Measurements from ENCODE around the gene ACOT8.

ACOT8 gene

GRCh38 chr20:45834797-45835161 lies 22.4 kb downstream of the ACOT8 start:
- TF ChIP-seq, protein P1, sequence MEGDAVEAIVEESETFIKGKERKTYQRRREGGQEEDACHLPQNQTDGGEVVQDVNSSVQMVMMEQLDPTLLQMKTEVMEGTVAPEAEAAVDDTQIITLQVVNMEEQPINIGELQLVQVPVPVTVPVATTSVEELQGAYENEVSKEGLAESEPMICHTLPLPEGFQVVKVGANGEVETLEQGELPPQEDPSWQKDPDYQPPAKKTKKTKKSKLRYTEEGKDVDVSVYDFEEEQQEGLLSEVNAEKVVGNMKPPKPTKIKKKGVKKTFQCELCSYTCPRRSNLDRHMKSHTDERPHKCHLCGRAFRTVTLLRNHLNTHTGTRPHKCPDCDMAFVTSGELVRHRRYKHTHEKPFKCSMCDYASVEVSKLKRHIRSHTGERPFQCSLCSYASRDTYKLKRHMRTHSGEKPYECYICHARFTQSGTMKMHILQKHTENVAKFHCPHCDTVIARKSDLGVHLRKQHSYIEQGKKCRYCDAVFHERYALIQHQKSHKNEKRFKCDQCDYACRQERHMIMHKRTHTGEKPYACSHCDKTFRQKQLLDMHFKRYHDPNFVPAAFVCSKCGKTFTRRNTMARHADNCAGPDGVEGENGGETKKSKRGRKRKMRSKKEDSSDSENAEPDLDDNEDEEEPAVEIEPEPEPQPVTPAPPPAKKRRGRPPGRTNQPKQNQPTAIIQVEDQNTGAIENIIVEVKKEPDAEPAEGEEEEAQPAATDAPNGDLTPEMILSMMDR (IDR thresholded peaks at IDR 0.05), result no peak

DNA sequence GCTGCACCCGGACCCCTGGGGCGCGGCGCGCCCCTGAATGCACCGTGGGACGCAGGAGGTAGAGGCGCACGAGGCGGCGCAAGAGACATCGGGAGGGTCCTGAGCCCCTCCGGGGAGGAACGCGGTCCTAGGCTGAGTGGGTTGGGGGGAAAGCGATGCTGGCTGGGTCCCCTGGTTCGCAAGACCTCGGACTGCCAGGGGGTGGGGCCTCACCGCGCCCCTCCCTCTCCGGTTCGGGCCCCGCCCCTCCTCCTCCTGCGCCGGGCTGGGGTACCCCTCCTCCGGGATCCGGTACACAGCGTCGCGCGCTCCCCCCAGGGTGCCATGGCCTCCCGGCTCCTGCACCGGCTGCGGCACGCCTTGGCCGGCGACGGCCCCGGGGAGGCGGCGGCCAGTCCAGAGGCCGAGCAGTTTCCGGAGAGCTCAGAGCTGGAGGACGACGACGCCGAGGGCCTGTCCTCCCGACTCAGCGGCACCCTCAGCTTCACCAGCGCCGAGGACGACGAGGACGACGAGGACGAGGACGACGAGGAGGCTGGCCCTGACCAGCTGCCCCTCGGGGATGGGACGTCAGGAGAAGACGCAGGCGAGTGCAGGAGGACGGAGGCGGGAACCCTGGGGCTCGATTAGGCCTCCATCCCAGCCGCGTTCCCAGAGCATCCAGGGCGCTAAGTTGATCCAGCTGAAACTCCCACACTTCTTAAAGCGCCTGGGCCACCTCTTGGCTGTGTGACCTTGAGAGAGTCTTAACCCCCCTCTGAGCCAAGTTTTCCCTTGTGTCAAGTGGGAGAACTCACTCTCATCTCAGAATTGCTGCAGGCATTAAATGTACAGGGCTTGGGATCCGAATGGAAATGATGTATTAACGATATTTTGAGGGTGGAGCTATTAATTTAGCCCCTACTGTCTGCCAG lies 23.1 kb downstream of the ACOT8 start:
- TF ChIP-seq, protein P1 (IDR thresholded peaks at IDR 0.05), result no peak

DNA sequence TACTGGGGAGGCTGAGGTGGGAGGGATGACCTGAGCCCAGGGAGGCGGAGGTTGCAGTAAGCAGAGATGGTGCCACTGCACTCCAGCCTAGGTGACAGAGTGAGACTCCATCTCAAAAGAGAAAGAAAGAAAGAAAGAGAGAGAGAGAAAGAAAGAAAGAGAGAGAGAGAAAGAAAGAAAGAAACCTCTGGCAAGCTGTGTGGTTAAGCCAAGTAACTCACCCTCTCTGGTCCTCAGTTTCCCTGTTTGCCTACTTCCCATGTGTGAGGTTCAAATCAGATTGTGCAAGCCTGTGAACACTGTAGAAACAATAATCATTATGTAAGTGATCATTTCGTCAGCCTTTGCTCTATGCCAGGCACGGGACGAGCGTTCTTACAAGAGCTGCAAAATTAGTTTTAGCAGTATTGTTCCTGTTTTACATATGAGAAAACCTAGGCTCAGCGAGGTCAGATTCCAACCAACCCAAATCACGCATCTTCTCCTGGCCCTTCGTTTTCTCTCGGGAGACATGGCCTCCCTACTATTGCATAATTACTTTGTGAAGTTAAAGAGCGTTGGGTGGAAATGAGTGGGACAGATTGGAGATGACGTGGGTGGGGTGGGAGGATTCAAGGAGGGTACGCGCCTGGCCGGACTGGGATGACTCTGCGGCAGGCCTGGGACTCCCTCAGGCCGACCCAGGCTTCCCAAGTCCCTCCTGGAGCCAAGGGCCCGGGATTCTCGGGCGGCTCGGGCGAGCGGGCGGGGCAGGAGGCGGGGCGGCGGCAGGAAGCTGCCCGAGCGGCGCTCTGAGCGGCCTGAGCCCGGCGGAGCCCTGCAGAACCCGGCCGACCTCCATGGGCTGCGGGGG lies 23.9 kb downstream of the ACOT8 start, which contains the start of gene SNX21:
Gene SNX21, plus strand, starts transcription at position 770 of the 853 bp plus-strand sequence. CDS start 121 bp downstream, outside the sequence.
- TF ChIP-seq, protein P1 (IDR thresholded peaks at IDR 0.05), result no peak

DNA sequence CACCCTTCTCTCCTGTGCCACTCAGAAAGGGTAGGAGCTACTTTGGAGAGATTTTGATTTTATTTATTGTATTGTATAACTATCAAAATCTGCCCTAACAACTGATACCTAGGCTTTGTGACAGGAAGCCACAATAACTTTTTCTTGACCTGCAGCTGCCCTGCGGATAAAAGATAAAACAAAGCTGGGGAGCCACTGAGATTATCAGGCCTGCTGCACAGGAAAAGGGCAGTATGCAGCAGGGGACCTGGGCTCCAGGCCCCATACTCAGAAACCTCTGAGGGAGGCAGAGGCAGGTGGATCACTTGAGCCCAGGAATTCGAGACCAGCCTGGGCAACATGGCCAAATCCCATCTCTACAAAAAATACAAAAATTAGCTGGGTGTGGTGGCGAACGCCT lies 24.6 kb downstream of the ACOT8 start:
- TF ChIP-seq, protein P1 (IDR thresholded peaks at IDR 0.05), result no peak

GRCh38 chr20:45828589-45828988 lies 28.6 kb downstream of the ACOT8 start:
- TF ChIP-seq, protein P1 (IDR thresholded peaks at IDR 0.05), result no peak

DNA sequence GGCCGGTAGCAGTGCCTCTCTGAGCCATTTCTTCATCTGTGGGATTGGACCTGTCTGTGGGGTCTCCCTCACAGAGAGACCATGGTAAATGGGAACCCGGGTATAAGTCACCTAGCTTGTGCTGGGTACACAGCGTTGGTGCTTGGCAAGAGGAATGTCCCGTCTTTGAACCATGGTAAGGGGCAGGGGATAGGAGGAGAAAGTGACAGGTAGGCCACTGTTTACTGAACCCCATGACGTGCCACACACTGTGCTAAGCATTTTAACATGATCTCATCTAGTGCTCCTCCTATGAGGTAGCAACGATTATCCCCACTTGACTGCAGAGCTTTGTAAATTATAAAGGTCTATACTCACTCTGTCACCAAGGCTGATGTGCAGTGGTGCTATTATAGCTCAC lies 29.5 kb downstream of the ACOT8 start:
- TF ChIP-seq, protein P1 (IDR thresholded peaks at IDR 0.05), result no peak

- TF ChIP-seq, protein P1 (IDR thresholded peaks at IDR 0.05), result no peak
Measured at GRCh38 chr20:45827030-45827652, 30.1 kb downstream of the ACOT8 start, which contains the start of gene TNNC2. TNNC2 (minus strand) TSS chr20:45827312; CDS start chr20:45827248, 64 bp downstream.

Data from LNCAP (cell line).